ENCODE results near the gene LUZP1. TPM values are rescaled to one million over a fixed set of nuclear protein-coding genes. Genes with fewer than 3 reads are reported as not detected.

Gene LUZP1
- total RNA-seq, 1 donor from 2014 or later: 47.4 TPM

DNA sequence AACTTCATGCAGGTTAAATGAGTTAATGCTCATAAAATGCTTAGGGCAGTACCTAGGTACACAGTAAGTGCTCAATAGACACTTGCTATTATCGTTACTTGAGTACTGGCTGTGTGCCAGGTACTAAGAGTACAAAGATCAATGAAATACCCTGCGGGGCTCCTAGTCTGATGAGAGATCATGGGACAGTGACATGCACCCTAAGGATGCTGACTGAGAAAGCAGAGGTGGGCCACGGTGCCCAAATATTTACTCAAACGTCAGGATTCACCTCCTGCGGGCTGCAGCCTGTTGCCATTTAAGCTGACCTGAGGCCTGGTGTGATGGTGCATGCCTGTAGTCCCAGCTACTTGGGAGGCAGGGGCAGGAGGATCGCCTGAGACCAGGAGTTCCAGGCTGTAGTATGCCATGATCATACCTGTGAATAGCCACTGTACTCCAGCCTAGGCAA, 19.8 kb upstream of the LUZP1 start:
- TF ChIP-seq, protein P1, sequence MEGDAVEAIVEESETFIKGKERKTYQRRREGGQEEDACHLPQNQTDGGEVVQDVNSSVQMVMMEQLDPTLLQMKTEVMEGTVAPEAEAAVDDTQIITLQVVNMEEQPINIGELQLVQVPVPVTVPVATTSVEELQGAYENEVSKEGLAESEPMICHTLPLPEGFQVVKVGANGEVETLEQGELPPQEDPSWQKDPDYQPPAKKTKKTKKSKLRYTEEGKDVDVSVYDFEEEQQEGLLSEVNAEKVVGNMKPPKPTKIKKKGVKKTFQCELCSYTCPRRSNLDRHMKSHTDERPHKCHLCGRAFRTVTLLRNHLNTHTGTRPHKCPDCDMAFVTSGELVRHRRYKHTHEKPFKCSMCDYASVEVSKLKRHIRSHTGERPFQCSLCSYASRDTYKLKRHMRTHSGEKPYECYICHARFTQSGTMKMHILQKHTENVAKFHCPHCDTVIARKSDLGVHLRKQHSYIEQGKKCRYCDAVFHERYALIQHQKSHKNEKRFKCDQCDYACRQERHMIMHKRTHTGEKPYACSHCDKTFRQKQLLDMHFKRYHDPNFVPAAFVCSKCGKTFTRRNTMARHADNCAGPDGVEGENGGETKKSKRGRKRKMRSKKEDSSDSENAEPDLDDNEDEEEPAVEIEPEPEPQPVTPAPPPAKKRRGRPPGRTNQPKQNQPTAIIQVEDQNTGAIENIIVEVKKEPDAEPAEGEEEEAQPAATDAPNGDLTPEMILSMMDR (IDR thresholded peaks at IDR 0.05): no peak
- Mint-ChIP-seq H3K4me3 (ENCODE audit: unreplicated experiment) (no peak overlapping the region), H3K36me3 (ENCODE audit: unreplicated experiment) (no peaks in the 10 kb centered on the region), H3K4me1 (ENCODE audit: unreplicated experiment) (peaks cover 46% of the 10 kb centered on the region), H3K27ac (ENCODE audit: unreplicated experiment) (peak overlapping the region; percentile 78), H3K27me3 (ENCODE audit: unreplicated experiment) (no peaks in the 10 kb centered on the region), H3K9me3 (ENCODE audit: unreplicated experiment) (no peaks in the 10 kb centered on the region)
- no peak for DNase-seq (ENCODE audit: extremely low spot score, unreplicated experiment)

DNA sequence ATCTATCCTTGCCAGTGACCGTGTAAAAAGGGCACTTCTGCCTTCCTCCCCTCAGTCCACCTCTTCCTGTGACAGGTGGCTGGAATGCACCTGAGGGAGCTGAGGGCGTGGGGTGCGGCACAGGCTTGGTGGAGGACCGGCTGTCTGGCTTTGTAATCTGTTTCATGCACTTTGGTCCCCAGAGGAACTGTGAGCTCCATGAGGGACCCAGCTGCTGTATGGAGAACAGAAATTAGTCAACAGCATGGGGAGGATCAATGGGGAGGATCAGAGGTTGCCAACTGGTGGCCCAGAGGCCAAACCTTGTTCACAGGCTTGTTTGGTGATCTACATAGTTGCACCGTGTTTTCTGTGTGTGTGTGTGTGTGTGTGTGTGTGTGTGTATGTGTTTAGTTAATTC, 19.0 kb upstream of the LUZP1 start:
- Mint-ChIP-seq H3K9me3 (ENCODE audit: unreplicated experiment) (no peaks in the 10 kb centered on the region), H3K4me3 (ENCODE audit: unreplicated experiment) (no peak overlapping the region), H3K27me3 (ENCODE audit: unreplicated experiment) (no peaks in the 10 kb centered on the region), H3K27ac (ENCODE audit: unreplicated experiment) (no peak overlapping the region), H3K4me1 (ENCODE audit: unreplicated experiment) (peaks cover 38% of the 10 kb centered on the region), H3K36me3 (ENCODE audit: unreplicated experiment) (no peaks in the 10 kb centered on the region)
- TF ChIP-seq, protein P1 (IDR thresholded peaks at IDR 0.05): no peak
- no peak for DNase-seq (ENCODE audit: extremely low spot score, unreplicated experiment)

DNA sequence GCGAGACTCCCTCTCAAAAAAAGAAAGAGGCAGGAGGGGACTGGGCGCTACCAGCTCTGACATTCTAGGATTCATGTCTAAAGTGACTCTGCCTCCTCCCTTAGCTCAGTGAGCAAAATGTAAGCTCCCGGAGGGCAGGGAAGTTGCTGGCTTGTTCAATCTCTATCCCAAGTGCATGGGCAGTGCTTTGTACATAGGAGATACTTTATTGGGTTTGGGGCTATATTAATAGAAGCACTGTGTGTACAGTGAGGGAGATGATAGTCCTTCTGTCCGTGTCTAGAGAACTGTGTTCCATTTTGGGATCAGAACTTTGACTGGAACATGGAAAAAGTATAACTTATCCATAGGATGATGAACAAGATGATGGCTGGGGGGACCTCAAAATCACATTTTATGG, 16.7 kb upstream of the LUZP1 start:
- peaks cover 29% of the 10 kb centered on the region for H3K4me1 Mint-ChIP-seq (ENCODE audit: unreplicated experiment)
- no peaks in the 10 kb centered on the region for H3K36me3 Mint-ChIP-seq (ENCODE audit: unreplicated experiment)
- no peak for DNase-seq (ENCODE audit: extremely low spot score, unreplicated experiment)
- TF ChIP-seq, protein P1 (IDR thresholded peaks at IDR 0.05): no peak
- H3K27me3 Mint-ChIP-seq (ENCODE audit: unreplicated experiment): no peaks in the 10 kb centered on the region
- no peak overlapping the region for H3K4me3 Mint-ChIP-seq (ENCODE audit: unreplicated experiment)
- no peak overlapping the region for H3K27ac Mint-ChIP-seq (ENCODE audit: unreplicated experiment)
- H3K9me3 Mint-ChIP-seq (ENCODE audit: unreplicated experiment): no peaks in the 10 kb centered on the region

DNA sequence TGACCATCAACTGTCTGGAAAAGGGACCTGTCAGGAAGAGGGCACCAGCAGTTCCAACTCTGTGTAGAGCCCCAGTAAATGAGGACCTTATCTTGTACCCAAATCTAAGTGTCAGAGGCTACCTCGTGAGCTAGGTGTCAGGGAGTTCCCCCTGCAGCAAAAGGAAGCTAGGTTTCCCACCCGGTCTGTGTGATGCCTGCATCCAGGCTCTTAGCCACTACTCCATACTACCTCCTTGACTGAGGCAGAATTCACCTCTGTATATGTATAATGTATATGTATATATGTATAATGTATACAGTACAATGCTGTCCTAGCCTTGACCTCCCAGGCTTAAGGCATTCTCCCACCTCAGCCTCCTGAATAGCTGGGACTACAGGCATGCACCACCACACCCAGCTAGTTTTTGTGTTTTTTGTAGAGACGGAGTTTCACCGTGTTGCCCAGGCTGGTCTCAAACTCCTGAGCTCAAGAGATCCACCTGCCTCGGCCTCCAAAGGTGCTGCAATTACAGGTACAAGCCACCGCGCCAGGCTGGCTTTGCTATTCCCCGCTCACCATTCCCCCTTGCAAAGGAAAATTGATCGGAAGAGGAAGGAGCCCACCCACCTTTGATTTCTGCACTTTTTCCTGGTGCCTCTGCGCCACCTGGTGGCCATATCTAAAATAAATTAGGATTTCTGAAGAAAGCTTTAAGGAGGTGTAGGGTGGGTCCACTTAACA, 15.7 kb upstream of the LUZP1 start:
- peak overlapping the region; percentile 72 for H3K4me3 Mint-ChIP-seq (ENCODE audit: unreplicated experiment)
- no peak overlapping the region for H3K27ac Mint-ChIP-seq (ENCODE audit: unreplicated experiment)
- no peaks in the 10 kb centered on the region for H3K36me3 Mint-ChIP-seq (ENCODE audit: unreplicated experiment)
- H3K27me3 Mint-ChIP-seq (ENCODE audit: unreplicated experiment): no peaks in the 10 kb centered on the region
- TF ChIP-seq, protein P1 (IDR thresholded peaks at IDR 0.05): peak; percentile 85
- H3K4me1 Mint-ChIP-seq (ENCODE audit: unreplicated experiment): peaks cover 19% of the 10 kb centered on the region
- no peaks in the 10 kb centered on the region for H3K9me3 Mint-ChIP-seq (ENCODE audit: unreplicated experiment)
- no peak for DNase-seq (ENCODE audit: extremely low spot score, unreplicated experiment)

DNA sequence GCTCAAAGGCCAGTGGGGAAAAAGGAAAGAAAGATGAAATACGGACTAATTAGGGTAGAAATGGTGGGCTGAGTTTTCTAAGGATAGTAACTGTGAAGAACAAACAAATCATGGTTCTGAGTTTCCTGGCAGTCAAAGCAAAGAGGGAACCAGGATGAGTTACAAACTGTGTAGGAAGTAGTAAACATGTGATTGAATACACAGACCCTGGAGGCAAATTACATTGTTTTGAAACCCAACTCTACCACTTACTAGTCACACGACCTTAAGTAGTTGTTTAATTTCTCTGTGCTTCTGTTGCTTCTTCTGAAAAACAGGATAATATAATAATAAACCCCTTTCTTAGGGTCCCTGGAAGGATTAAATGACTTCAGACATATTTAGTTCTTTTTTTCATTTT, 11.2 kb upstream of the LUZP1 start:
- no peaks in the 10 kb centered on the region for H3K27me3 Mint-ChIP-seq (ENCODE audit: unreplicated experiment)
- no peaks in the 10 kb centered on the region for H3K9me3 Mint-ChIP-seq (ENCODE audit: unreplicated experiment)
- H3K27ac Mint-ChIP-seq (ENCODE audit: unreplicated experiment): no peak overlapping the region
- TF ChIP-seq, protein P1 (IDR thresholded peaks at IDR 0.05): no peak
- no peak overlapping the region for H3K4me3 Mint-ChIP-seq (ENCODE audit: unreplicated experiment)
- no peak for DNase-seq (ENCODE audit: extremely low spot score, unreplicated experiment)
- H3K36me3 Mint-ChIP-seq (ENCODE audit: unreplicated experiment): no peaks in the 10 kb centered on the region
- H3K4me1 Mint-ChIP-seq (ENCODE audit: unreplicated experiment): peaks cover 22% of the 10 kb centered on the region
